Natural killer cell (primary cell): ENCODE data around the gene POLR2H. TPM values are rescaled to one million over a fixed set of nuclear protein-coding genes. Genes with fewer than 3 reads are reported as not detected.

Source experiments
- ATAC-seq, 3 donors: fragments of 150-1000 bp in 2 of 3; fragments of 200-7000 bp in 1 of 3; cut with Tn5 transposase; 1 replicate in 1 of 3; 2 replicates in 2 of 3; pipeline ENCODE4 v1.10.0; 2021; ENCODE audit warnings: mild to moderate bottlenecking in 2 of 3, moderate library complexity in 2 of 3
- DNase-seq, 2 donors: peaks; one replicate each; pipeline versions ENCODE4 v3.0.0 to v3.0.0-alpha.2; 2013 to 2021; ENCODE audit warnings: mixed read lengths in 1 of 2
- H3K27ac ChIP-seq: one replicate; pipeline ENCODE4 v1.5.1; 2013; ENCODE audit warnings: mild to moderate bottlenecking, low read length
- H3K27me3 ChIP-seq: one replicate; pipeline ENCODE4 v1.6.1; 2013; ENCODE audit warnings: low read length; ENCODE audit not compliant: control insufficient read depth, insufficient read depth
- H3K36me3 ChIP-seq: one replicate; pipeline ENCODE4 v1.6.1; 2013; ENCODE audit warnings: low read length; ENCODE audit not compliant: control insufficient read depth, insufficient read depth
- H3K4me1 ChIP-seq: one replicate; pipeline ENCODE4 v1.6.1; 2013; ENCODE audit warnings: low read length; ENCODE audit not compliant: control insufficient read depth, insufficient read depth
- H3K4me3 ChIP-seq: one replicate; pipeline ENCODE4 v1.5.1; 2013; ENCODE audit warnings: low read length
- H3K9me3 ChIP-seq: one replicate; pipeline ENCODE4 v1.6.1; 2013; ENCODE audit warnings: low read length; ENCODE audit not compliant: control insufficient read depth, insufficient read depth
- H3K27ac Mint-ChIP-seq, 2 donors: one replicate each; pipeline ENCODE4 v1.8.0; 2022; ENCODE audit warnings: mild to moderate bottlenecking in 2 of 2, mixed read lengths in 2 of 2, moderate library complexity in 1 of 2
- H3K27me3 Mint-ChIP-seq, 2 donors: one replicate each; pipeline ENCODE4 v1.8.0; 2022; ENCODE audit warnings: low read depth in 2 of 2, mixed read lengths in 2 of 2
- H3K36me3 Mint-ChIP-seq: one replicate; pipeline ENCODE4 v1.8.0; 2022; ENCODE audit warnings: mixed read lengths
- H3K4me1 Mint-ChIP-seq, 2 donors: one replicate each; pipeline ENCODE4 v1.8.0; 2022; ENCODE audit warnings: mixed read lengths in 2 of 2
- H3K4me3 Mint-ChIP-seq: one replicate; pipeline ENCODE4 v1.8.0; 2022; ENCODE audit warnings: mild to moderate bottlenecking, moderate library complexity, mixed read lengths
- H3K9me3 Mint-ChIP-seq, 2 donors: one replicate each; pipeline ENCODE4 v1.8.0; 2022; ENCODE audit warnings: mixed read lengths in 2 of 2
- CTCF ChIP-seq: fragments of 200-600 bp; IDR thresholded peaks from one replicate; pipeline ENCODE4 v1.8.0; 2022; ENCODE audit warnings: antibody characterized with exemption
- WGBS: methylation state at CpG from one replicate; pipeline ENCODE4 v1.1.7; 2013; ENCODE audit warnings: missing lambda C conversion rate; ENCODE audit not compliant: insufficient coverage; 5-methylcytosine and 5-hydroxymethylcytosine counted together
- intact Hi-C: fragments of 100-400 bp; cut with micrococcal nuclease; formaldehyde crosslinking; loops from one replicate; pipeline ENCODE4 v1.14.2; 2022
- total RNA-seq, 4 donors: library from RNA; stranded (reverse); fragments of 120-200 nt in 1 of 4; gene quantifications; one replicate each; pipeline versions ENCODE4 v1.2.3 to v1.2.4, GENCODE V29; 2013 to 2022

Gene POLR2H
- total RNA-seq, 3 donors from 2014 or later (not counting 1 experiment from before 2014, with no cell fraction given): 33.0 to 49.8 (median 41.1) TPM

GRCh38 chr3:184354121-184354728 lies 7.3 kb upstream of the POLR2H start:
- Mint-ChIP-seq H3K9me3 (no peaks in the 10 kb centered on the region), H3K27ac (peak overlapping the region in 1 of 2 donors; percentile 69), H3K4me3 (peak overlapping the region; percentile 45), H3K36me3 (no peaks in the 10 kb centered on the region), H3K4me1 (no peaks in the 10 kb centered on the region), H3K27me3 (no peaks in the 10 kb centered on the region)
- intact Hi-C loops: loop anchor here (1.0 kb wide), 1 partner anchor 159 kb away; no protein-coding TSS in a partner anchor
- Histone ChIP-seq H3K4me3 (no peak overlapping the region), H3K27me3 (no peaks in the 10 kb centered on the region), H3K4me1 (peaks cover 10% of the 10 kb centered on the region), H3K36me3 (no peaks in the 10 kb centered on the region), H3K27ac (no peak overlapping the region), H3K9me3 (no peaks in the 10 kb centered on the region)
- peak; percentile 71 to 94 (median 83) for ATAC-seq
- peak; percentile 60 to 80 for DNase-seq
- TF ChIP-seq CTCF: peak; percentile 68
- 27% methylated on average over 18 of the region's 18 CpGs for WGBS

- Histone ChIP-seq H3K4me3 (no peak overlapping the region), H3K27ac (no peak overlapping the region), H3K27me3 (no peaks in the 10 kb centered on the region), H3K36me3 (no peaks in the 10 kb centered on the region), H3K4me1 (peaks cover 10% of the 10 kb centered on the region), H3K9me3 (no peaks in the 10 kb centered on the region)
- ATAC-seq (no peak), DNase-seq (no peak)
- Mint-ChIP-seq H3K4me1 (peaks cover 0 to 1% of the 10 kb centered on the region in 2 donors), H3K27me3 (peaks cover 0 to under 1% of the 10 kb centered on the region in 2 donors), H3K4me3 (no peak overlapping the region), H3K9me3 (no peaks in the 10 kb centered on the region), H3K36me3 (no peaks in the 10 kb centered on the region), H3K27ac (peak overlapping the region in 1 of 2 donors; percentile 69)
- TF ChIP-seq CTCF: no peak
- 84% methylated on average over 8 of the region's 8 CpGs for WGBS
- intact Hi-C loops: loop anchor here (1.0 kb wide), 1 partner anchor 159 kb away; no protein-coding TSS in a partner anchor
Observed at GRCh38 chr3:184354754-184355153, 6.8 kb upstream of the POLR2H start.

- no peak overlapping the region for H3K4me3 ChIP-seq
- H3K4me1 ChIP-seq: peaks cover 10% of the 10 kb centered on the region
- H3K4me1 Mint-ChIP-seq: peaks cover 0 to 7% of the 10 kb centered on the region in 2 donors
- H3K36me3 Mint-ChIP-seq: no peaks in the 10 kb centered on the region
- WGBS: 92% methylated on average over 18 of the region's 18 CpGs
- H3K9me3 ChIP-seq: no peaks in the 10 kb centered on the region
- H3K27ac Mint-ChIP-seq: peak overlapping the region in 1 of 2 donors; percentile 69
- no peaks in the 10 kb centered on the region for H3K9me3 Mint-ChIP-seq
- no peaks in the 10 kb centered on the region for H3K27me3 ChIP-seq
- H3K27ac ChIP-seq: no peak overlapping the region
- intact Hi-C loops: no loop called here
- no peak for TF ChIP-seq CTCF
- DNase-seq (no peak), ATAC-seq (no peak)
- H3K27me3 Mint-ChIP-seq: peaks cover 0 to 3% of the 10 kb centered on the region in 2 donors
- no peak overlapping the region for H3K4me3 Mint-ChIP-seq
- no peaks in the 10 kb centered on the region for H3K36me3 ChIP-seq
Observed at GRCh38 chr3:184355261-184356040, 6.1 kb upstream of the POLR2H start.
